Esophagus squamous epithelium (tissue), 4 donors: Measurements from ENCODE around the gene C1orf198.

Experiments
- POLR2A ChIP-seq, 4 donors: fragments of 450-650 bp; IDR thresholded peaks; one replicate each; pipeline ENCODE4 v1.6.1; 2017; ENCODE audit warnings: antibody characterized with exemption in 4 of 4, mild to moderate bottlenecking in 4 of 4, moderate library complexity in 3 of 4
- TF ChIP-seq, protein P1 (sequence below), 6 experiments: fragments of 450-650 bp in 4 of 6; fragments of 200-600 bp in 2 of 6; sonication (generic) in 2 of 6; IDR thresholded peaks; one replicate each; pipeline ENCODE4 v1.5.1; 2016 to 2019; ENCODE audit warnings: antibody characterized with exemption in 6 of 6, mild to moderate bottlenecking in 4 of 6, moderate library complexity in 4 of 6

DNA sequence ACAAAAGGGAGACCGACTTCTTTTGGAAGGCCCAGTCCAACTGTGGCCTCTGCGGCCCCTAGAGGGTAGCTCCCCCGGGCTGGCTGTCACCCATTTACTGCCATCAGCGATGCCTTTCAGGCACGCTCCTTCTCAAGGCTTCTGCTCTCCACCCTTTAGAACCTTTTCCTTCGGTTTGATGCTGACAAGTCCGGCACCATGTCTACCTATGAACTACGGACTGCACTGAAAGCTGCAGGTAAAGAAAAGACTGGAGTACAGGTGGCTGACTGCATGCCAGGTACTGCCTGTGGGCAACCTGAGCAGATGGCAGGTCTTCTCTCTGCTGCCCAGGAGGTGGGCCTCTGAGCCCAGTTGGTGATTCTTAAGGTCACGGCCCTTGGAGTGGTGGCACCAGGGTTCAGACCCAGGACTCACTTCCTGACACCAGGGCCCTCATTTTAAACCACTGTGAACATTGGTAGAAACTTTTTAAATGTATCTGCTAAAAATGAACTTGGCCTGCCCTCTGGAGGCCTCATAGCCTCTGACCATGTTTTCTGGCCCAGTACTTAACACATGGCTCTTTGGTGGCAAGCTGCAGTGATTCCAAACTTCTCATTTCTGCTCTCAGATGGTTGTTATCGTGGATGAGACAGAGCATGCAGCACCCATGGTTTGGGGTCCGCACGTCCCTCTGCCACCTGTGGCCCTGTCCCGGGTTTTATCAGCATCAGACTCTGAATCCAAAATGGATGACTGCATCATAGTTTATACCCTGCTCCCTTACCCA is 75.4 kb downstream of the C1orf198 start:
- TF ChIP-seq, protein P1, sequence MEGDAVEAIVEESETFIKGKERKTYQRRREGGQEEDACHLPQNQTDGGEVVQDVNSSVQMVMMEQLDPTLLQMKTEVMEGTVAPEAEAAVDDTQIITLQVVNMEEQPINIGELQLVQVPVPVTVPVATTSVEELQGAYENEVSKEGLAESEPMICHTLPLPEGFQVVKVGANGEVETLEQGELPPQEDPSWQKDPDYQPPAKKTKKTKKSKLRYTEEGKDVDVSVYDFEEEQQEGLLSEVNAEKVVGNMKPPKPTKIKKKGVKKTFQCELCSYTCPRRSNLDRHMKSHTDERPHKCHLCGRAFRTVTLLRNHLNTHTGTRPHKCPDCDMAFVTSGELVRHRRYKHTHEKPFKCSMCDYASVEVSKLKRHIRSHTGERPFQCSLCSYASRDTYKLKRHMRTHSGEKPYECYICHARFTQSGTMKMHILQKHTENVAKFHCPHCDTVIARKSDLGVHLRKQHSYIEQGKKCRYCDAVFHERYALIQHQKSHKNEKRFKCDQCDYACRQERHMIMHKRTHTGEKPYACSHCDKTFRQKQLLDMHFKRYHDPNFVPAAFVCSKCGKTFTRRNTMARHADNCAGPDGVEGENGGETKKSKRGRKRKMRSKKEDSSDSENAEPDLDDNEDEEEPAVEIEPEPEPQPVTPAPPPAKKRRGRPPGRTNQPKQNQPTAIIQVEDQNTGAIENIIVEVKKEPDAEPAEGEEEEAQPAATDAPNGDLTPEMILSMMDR (IDR thresholded peaks at IDR 0.05) = peak in 1 of 6 experiments; percentile 25
- TF ChIP-seq POLR2A (IDR thresholded peaks at IDR 0.05) = no peak
